H9 (cell line): ENCODE results near the gene TRIM75. TPM values are rescaled to one million over a fixed set of nuclear protein-coding genes. Genes with fewer than 3 reads are reported as not detected.
"Not testable (repeated sequence)": the region's sequence is repeated elsewhere in the genome, so short reads cannot be mapped to it uniquely, and the experiment has no call there.

Experiments
- DNase-seq: peaks from one replicate; pipeline ENCODE4 v3.0.0-alpha.2; 2017
- H2AFZ ChIP-seq: one replicate; pipeline ENCODE4 v1.6.1; 2013; ENCODE audit warnings: mild to moderate bottlenecking, low read length, control low read depth, moderate library complexity
- H2AK5ac ChIP-seq: 2 replicates; pipeline ENCODE4 v1.6.1; 2013; ENCODE audit warnings: low read length, control low read depth, mixed read lengths; ENCODE audit not compliant: insufficient read length
- H2BK120ac ChIP-seq: one replicate; pipeline ENCODE4 v1.6.1; 2013; ENCODE audit warnings: low read depth, mild to moderate bottlenecking, low read length, control low read depth, inconsistent platforms; ENCODE audit not compliant: poor library complexity, severe bottlenecking
- H2BK12ac ChIP-seq: 2 replicates; pipeline ENCODE4 v1.6.1; 2013; ENCODE audit warnings: low read length, control low read depth, mixed read lengths, low read depth; ENCODE audit not compliant: insufficient read length
- H2BK15ac ChIP-seq: 2 replicates; pipeline ENCODE4 v1.6.1; 2013; ENCODE audit warnings: low read depth, low read length, control low read depth
- H2BK20ac ChIP-seq: one replicate; pipeline ENCODE4 v1.6.1; 2013; ENCODE audit warnings: low read depth, mild to moderate bottlenecking, low read length, control low read depth, inconsistent platforms; ENCODE audit not compliant: poor library complexity, severe bottlenecking
- H2BK5ac ChIP-seq: 2 replicates; pipeline ENCODE4 v1.6.1; 2013; ENCODE audit warnings: low read length, control low read depth, mixed read lengths; ENCODE audit not compliant: insufficient read length
- H3K14ac ChIP-seq: 2 replicates; pipeline ENCODE4 v1.6.1; 2013; ENCODE audit warnings: low read length, control low read depth; ENCODE audit not compliant: insufficient read depth
- H3K18ac ChIP-seq: 2 replicates; pipeline ENCODE4 v1.6.1; 2013; ENCODE audit warnings: low read depth, mild to moderate bottlenecking, mixed read lengths, low read length, control low read depth; ENCODE audit not compliant: insufficient read length
- H3K23ac ChIP-seq: 2 replicates; pipeline ENCODE4 v1.6.1; 2013; ENCODE audit warnings: low read length, control low read depth, mixed read lengths, low read depth; ENCODE audit not compliant: insufficient read length
- H3K23me2 ChIP-seq: 2 replicates; pipeline ENCODE4 v1.6.1; 2013; ENCODE audit warnings: low read depth, mild to moderate bottlenecking, mixed read lengths, low read length, control low read depth; ENCODE audit not compliant: insufficient read length, poor library complexity, severe bottlenecking
- H3K27ac ChIP-seq: 2 replicates; pipeline ENCODE4 v1.5.1; 2013; ENCODE audit warnings: low read length, control low read depth, mixed read lengths, low read depth; ENCODE audit not compliant: insufficient read length
- H3K27me3 ChIP-seq: 2 replicates; pipeline ENCODE4 v1.6.1; 2013; ENCODE audit warnings: low read length, control low read depth, inconsistent platforms; ENCODE audit not compliant: insufficient read depth
- H3K4ac ChIP-seq: 2 replicates; pipeline ENCODE4 v1.6.1; 2013; ENCODE audit warnings: low read depth, mild to moderate bottlenecking, control low read depth, inconsistent platforms, low read length, moderate library complexity
- H3K4me1 ChIP-seq: 2 replicates; pipeline ENCODE4 v1.6.1; 2013; ENCODE audit warnings: low read length, control low read depth, inconsistent platforms; ENCODE audit not compliant: insufficient read depth
- H3K4me2 ChIP-seq: 2 replicates; pipeline ENCODE4 v1.6.1; 2013; ENCODE audit warnings: low read length, control low read depth, mixed read lengths; ENCODE audit not compliant: insufficient read length, insufficient read depth
- H3K56ac ChIP-seq: 2 replicates; pipeline ENCODE4 v1.6.1; 2013; ENCODE audit warnings: low read depth, mild to moderate bottlenecking, mixed read lengths, low read length, control low read depth; ENCODE audit not compliant: insufficient read length
- H3K79me1 ChIP-seq: 2 replicates; pipeline ENCODE4 v1.6.1; 2013; ENCODE audit warnings: low read depth, mild to moderate bottlenecking, moderate library complexity, low read length, control low read depth, inconsistent platforms; ENCODE audit not compliant: insufficient read depth, poor library complexity, severe bottlenecking
- H3K79me2 ChIP-seq: 2 replicates; pipeline ENCODE4 v1.6.1; 2013; ENCODE audit warnings: low read length, control low read depth, inconsistent platforms; ENCODE audit not compliant: insufficient read depth
- H3K9ac ChIP-seq: 2 replicates; pipeline ENCODE4 v1.6.1; 2013; ENCODE audit warnings: low read length, control low read depth, mixed read lengths; ENCODE audit not compliant: insufficient read length; ENCODE audit errors: extremely low read depth
- H3K9me3 ChIP-seq: one replicate; pipeline ENCODE4 v1.6.1; 2013; ENCODE audit warnings: low read depth, low read length, inconsistent platforms; ENCODE audit not compliant: control insufficient read depth
- H3T11ph ChIP-seq: one replicate; pipeline ENCODE4 v1.6.1; 2013; ENCODE audit warnings: mild to moderate bottlenecking, low read length, control low read depth, inconsistent platforms
- H4K20me1 ChIP-seq: one replicate; pipeline ENCODE4 v1.6.1; 2013; ENCODE audit not compliant: control insufficient read depth, insufficient read length, insufficient read depth
- H4K5ac ChIP-seq: 2 replicates; pipeline ENCODE4 v1.6.1; 2013; ENCODE audit warnings: low read depth, mild to moderate bottlenecking, mixed read lengths, low read length, control low read depth; ENCODE audit not compliant: insufficient read length
- H4K8ac ChIP-seq: replicated peaks from 2 replicates; pipeline ENCODE4 v1.6.1; 2013; ENCODE audit warnings: low read length, control low read depth, mixed read lengths, low read depth; ENCODE audit not compliant: insufficient read length
- H4K91ac ChIP-seq: 2 replicates; pipeline ENCODE4 v1.6.1; 2013; ENCODE audit warnings: low read depth, mild to moderate bottlenecking, moderate library complexity, mixed read lengths, low read length, control low read depth; ENCODE audit not compliant: insufficient read length
- H3K27ac Mint-ChIP-seq, 3 experiments: 2 replicates in 2 of 3; 3 replicates in 1 of 3; pipeline ENCODE4 v1.8.0; 2020 to 2021; ENCODE audit warnings: mixed read lengths in 3 of 3, mild to moderate bottlenecking in 1 of 3, moderate library complexity in 1 of 3
- H3K27me3 Mint-ChIP-seq: 2 replicates; pipeline ENCODE4 v1.8.0; 2021; ENCODE audit warnings: low read depth, mild to moderate bottlenecking, moderate library complexity, mixed read lengths
- H3K36me3 Mint-ChIP-seq, 3 experiments: 2 replicates in 2 of 3; 3 replicates in 1 of 3; pipeline ENCODE4 v1.8.0; 2020 to 2021; ENCODE audit warnings: low read depth in 3 of 3, mixed read lengths in 3 of 3; ENCODE audit not compliant: insufficient read depth in 1 of 3
- H3K4me1 Mint-ChIP-seq, 2 experiments: 2 replicates each; pipeline ENCODE4 v1.8.0; 2020; ENCODE audit warnings: mixed read lengths in 2 of 2
- H3K4me3 Mint-ChIP-seq, 2 experiments: 2 replicates in 1 of 2; 3 replicates in 1 of 2; pipeline ENCODE4 v1.8.0; 2020 to 2021; ENCODE audit warnings: mild to moderate bottlenecking in 2 of 2, mixed read lengths in 2 of 2, moderate library complexity in 1 of 2
- H3K9me3 Mint-ChIP-seq, 2 experiments: 2 replicates in 1 of 2; 3 replicates in 1 of 2; pipeline ENCODE4 v1.8.0; 2020; ENCODE audit warnings: mild to moderate bottlenecking in 2 of 2, mixed read lengths in 2 of 2, moderate library complexity in 1 of 2
- WGBS: extraction: QIAGEN DNeasy Blood & Tissue Kit; methylation state at CpG from one replicate; pipeline ENCODE4 v1.1.7; 2013; ENCODE audit warnings: missing lambda C conversion rate, low lambda C conversion rate, mixed read lengths; ENCODE audit not compliant: insufficient read length; ENCODE audit errors: extremely low coverage; 5-methylcytosine and 5-hydroxymethylcytosine counted together
- total RNA-seq: library from RNA; stranded (reverse); gene quantifications from 2 replicates; pipeline ENCODE4 v1.2.1, GENCODE V29; 2021
- TF ChIP-seq, protein P1 (sequence below): fragments of 200-600 bp; sonication (generic); conservative IDR thresholded peaks from 3 replicates; pipeline ENCODE4 v1.8.0; 2021; ENCODE audit warnings: antibody characterized with exemption, mild to moderate bottlenecking

TRIM75 gene
- total RNA-seq, 1 experiment from 2014 or later: not detected

GRCh38 chr4:165088366-165088765, 34.7 kb downstream of the TRIM75 start:
- Mint-ChIP-seq H3K36me3 (peaks cover 9 to 47% (median 37%) of the 10 kb centered on the region in 3 experiments), H3K27me3 (no peaks in the 10 kb centered on the region), H3K9me3 (no peaks in the 10 kb centered on the region; a peak in 1 of 5 replicates), H3K4me1 (no peaks in the 10 kb centered on the region), H3K4me3 (no peak overlapping the region), H3K27ac (no peak overlapping the region)
- no peak overlapping the region for H2BK12ac ChIP-seq
- H2BK20ac ChIP-seq: no peak overlapping the region
- H4K5ac ChIP-seq: no peak overlapping the region
- H3T11ph ChIP-seq: no peak overlapping the region
- no peaks in the 10 kb centered on the region for H3K9me3 ChIP-seq
- no peak for DNase-seq
- H3K56ac ChIP-seq: no peak overlapping the region
- no peaks in the 10 kb centered on the region for H3K4me1 ChIP-seq
- no peak overlapping the region for H3K4ac ChIP-seq
- no peak overlapping the region for H4K8ac ChIP-seq
- H3K27me3 ChIP-seq: no peaks in the 10 kb centered on the region
- H3K9ac ChIP-seq: no peak overlapping the region
- no peak overlapping the region for H2AK5ac ChIP-seq
- no peak overlapping the region for H3K27ac ChIP-seq
- H3K4me2 ChIP-seq: no peak overlapping the region
- no peaks in the 10 kb centered on the region for H3K79me2 ChIP-seq
- H2BK5ac ChIP-seq: no peak overlapping the region
- H2BK15ac ChIP-seq: no peak overlapping the region
- H2BK120ac ChIP-seq: no peak overlapping the region
- no peak overlapping the region for H3K18ac ChIP-seq
- H4K91ac ChIP-seq: no peak overlapping the region
- H3K23ac ChIP-seq: no peak overlapping the region
- WGBS: no CpG with 5 or more reads among the region's 3 CpGs
- no peak overlapping the region for H3K14ac ChIP-seq
- no peaks in the 10 kb centered on the region for H3K23me2 ChIP-seq
- H4K20me1 ChIP-seq: no peaks in the 10 kb centered on the region
- no peaks in the 10 kb centered on the region for H3K79me1 ChIP-seq
- TF ChIP-seq, protein P1, sequence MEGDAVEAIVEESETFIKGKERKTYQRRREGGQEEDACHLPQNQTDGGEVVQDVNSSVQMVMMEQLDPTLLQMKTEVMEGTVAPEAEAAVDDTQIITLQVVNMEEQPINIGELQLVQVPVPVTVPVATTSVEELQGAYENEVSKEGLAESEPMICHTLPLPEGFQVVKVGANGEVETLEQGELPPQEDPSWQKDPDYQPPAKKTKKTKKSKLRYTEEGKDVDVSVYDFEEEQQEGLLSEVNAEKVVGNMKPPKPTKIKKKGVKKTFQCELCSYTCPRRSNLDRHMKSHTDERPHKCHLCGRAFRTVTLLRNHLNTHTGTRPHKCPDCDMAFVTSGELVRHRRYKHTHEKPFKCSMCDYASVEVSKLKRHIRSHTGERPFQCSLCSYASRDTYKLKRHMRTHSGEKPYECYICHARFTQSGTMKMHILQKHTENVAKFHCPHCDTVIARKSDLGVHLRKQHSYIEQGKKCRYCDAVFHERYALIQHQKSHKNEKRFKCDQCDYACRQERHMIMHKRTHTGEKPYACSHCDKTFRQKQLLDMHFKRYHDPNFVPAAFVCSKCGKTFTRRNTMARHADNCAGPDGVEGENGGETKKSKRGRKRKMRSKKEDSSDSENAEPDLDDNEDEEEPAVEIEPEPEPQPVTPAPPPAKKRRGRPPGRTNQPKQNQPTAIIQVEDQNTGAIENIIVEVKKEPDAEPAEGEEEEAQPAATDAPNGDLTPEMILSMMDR: no peak
- no peak overlapping the region for H2AFZ ChIP-seq

DNA sequence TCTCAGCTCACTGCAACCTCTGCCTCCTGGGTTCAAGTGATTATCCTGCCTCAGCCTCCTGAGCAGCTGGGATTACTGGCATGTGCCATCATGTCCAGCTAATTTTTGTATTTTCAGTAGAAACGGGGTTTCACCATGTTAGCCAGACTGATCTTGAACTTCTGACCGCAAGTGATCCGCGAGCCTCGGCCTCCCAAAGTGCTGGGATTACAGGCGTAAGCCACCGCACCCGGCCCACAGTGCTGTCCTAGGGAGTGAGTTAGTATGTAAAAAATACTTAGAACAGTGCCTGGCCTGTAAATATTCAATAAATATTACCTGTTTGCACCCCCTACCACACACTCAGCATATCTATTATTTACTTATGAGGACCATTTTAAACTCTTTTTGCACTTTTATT, 38.5 kb downstream of the TRIM75 start:
- H4K20me1 ChIP-seq, H2BK120ac ChIP-seq, H4K5ac ChIP-seq, H3K23ac ChIP-seq, H3K56ac ChIP-seq, H2BK15ac ChIP-seq, H4K8ac ChIP-seq, H3T11ph ChIP-seq, H2BK12ac ChIP-seq, H2AK5ac ChIP-seq, H3K27me3 ChIP-seq, H3K4me1 Mint-ChIP-seq, H3K4me1 ChIP-seq, H3K27ac ChIP-seq, H3K23me2 ChIP-seq, H3K79me2 ChIP-seq, H2BK5ac ChIP-seq, H3K4me3 Mint-ChIP-seq, H2AFZ ChIP-seq, H3K27me3 Mint-ChIP-seq, H3K14ac ChIP-seq, H4K91ac ChIP-seq, H3K9me3 ChIP-seq, H3K4ac ChIP-seq, H3K9me3 Mint-ChIP-seq, H3K9ac ChIP-seq, H2BK20ac ChIP-seq, H3K4me2 ChIP-seq, H3K18ac ChIP-seq, DNase-seq, H3K79me1 ChIP-seq, H3K27ac Mint-ChIP-seq: not testable (repeated sequence)
- peaks cover 5 to 29% (median 20%) of the 10 kb centered on the region in 3 experiments for H3K36me3 Mint-ChIP-seq
- no CpG with 5 or more reads among the region's 8 CpGs for WGBS
